Central memory CD8-positive, alpha-beta T cell (primary cell): ENCODE data around the gene STXBP1.

ENCODE experiments used
- ATAC-seq: fragments of 150-1000 bp; cut with Tn5 transposase; replicated peaks from 2 replicates; pipeline ENCODE4 v1.10.0; 2022; ENCODE audit warnings: mild to moderate bottlenecking, moderate FRiP score, moderate number of reproducible peaks; ENCODE audit not compliant: poor library complexity, severe bottlenecking; ENCODE audit errors: extremely low read depth
- DNase-seq, 2 donors: peaks; one replicate each; pipeline ENCODE4 v3.0.0; 2021; ENCODE audit warnings: low spot score in 2 of 2
- H3K27ac Mint-ChIP-seq: one replicate; pipeline ENCODE4 v1.8.0; 2022; ENCODE audit warnings: low read depth, mild to moderate bottlenecking, moderate library complexity, mixed read lengths
- H3K27me3 Mint-ChIP-seq: one replicate; pipeline ENCODE4 v1.8.0; 2022; ENCODE audit warnings: mixed read lengths
- H3K36me3 Mint-ChIP-seq: one replicate; pipeline ENCODE4 v1.8.0; 2022; ENCODE audit warnings: mild to moderate bottlenecking, moderate library complexity, mixed read lengths; ENCODE audit not compliant: insufficient read depth
- H3K4me1 Mint-ChIP-seq: one replicate; pipeline ENCODE4 v1.8.0; 2022; ENCODE audit warnings: mixed read lengths
- H3K4me3 Mint-ChIP-seq: one replicate; pipeline ENCODE4 v1.8.0; 2022; ENCODE audit warnings: mild to moderate bottlenecking, moderate library complexity, mixed read lengths
- H3K9me3 Mint-ChIP-seq: one replicate; pipeline ENCODE4 v1.8.0; 2022; ENCODE audit warnings: mixed read lengths

Gene STXBP1

GRCh38 chr9:127724012-127724411, 111.9 kb downstream of the STXBP1 start:
- DNase-seq, result no peak
- H3K4me3 Mint-ChIP-seq, result no peak overlapping the region
- H3K9me3 Mint-ChIP-seq, result no peaks in the 10 kb centered on the region
- H3K36me3 Mint-ChIP-seq, result peaks cover 13% of the 10 kb centered on the region
- peaks cover 27% of the 10 kb centered on the region for H3K4me1 Mint-ChIP-seq
- H3K27me3 Mint-ChIP-seq, result no peaks in the 10 kb centered on the region
- ATAC-seq, result no peak
- no peak overlapping the region for H3K27ac Mint-ChIP-seq

GRCh38 chr9:127726871-127727270, 114.8 kb downstream of the STXBP1 start:
- no peak for ATAC-seq
- Mint-ChIP-seq H3K36me3 (peaks cover 8% of the 10 kb centered on the region), H3K4me1 (no peaks in the 10 kb centered on the region), H3K4me3 (no peak overlapping the region), H3K27ac (no peak overlapping the region), H3K9me3 (no peaks in the 10 kb centered on the region), H3K27me3 (no peaks in the 10 kb centered on the region)
- DNase-seq, result no peak

GRCh38 chr9:127728808-127729207, 116.7 kb downstream of the STXBP1 start:
- H3K9me3 Mint-ChIP-seq, result no peaks in the 10 kb centered on the region
- H3K36me3 Mint-ChIP-seq, result peaks cover 10% of the 10 kb centered on the region
- peaks cover 4% of the 10 kb centered on the region for H3K4me1 Mint-ChIP-seq
- H3K27me3 Mint-ChIP-seq, result no peaks in the 10 kb centered on the region
- no peak overlapping the region for H3K27ac Mint-ChIP-seq
- DNase-seq (no peak), ATAC-seq (no peak)
- H3K4me3 Mint-ChIP-seq, result no peak overlapping the region

GRCh38 chr9:127729522-127730256, 117.6 kb downstream of the STXBP1 start:
- peak overlapping the region; percentile 29 for H3K27ac Mint-ChIP-seq
- H3K4me1 Mint-ChIP-seq, result peaks cover 8% of the 10 kb centered on the region
- no peaks in the 10 kb centered on the region for H3K9me3 Mint-ChIP-seq

GRCh38 chr9:127730262-127730661, 118.2 kb downstream of the STXBP1 start:
- H3K9me3 Mint-ChIP-seq, result no peaks in the 10 kb centered on the region
- H3K27ac Mint-ChIP-seq, result peak overlapping the region; percentile 29
- ATAC-seq (no peak), DNase-seq (no peak)
- H3K4me3 Mint-ChIP-seq, result no peak overlapping the region
- peaks cover 8% of the 10 kb centered on the region for H3K4me1 Mint-ChIP-seq
- peaks cover 11% of the 10 kb centered on the region for H3K36me3 Mint-ChIP-seq
- no peaks in the 10 kb centered on the region for H3K27me3 Mint-ChIP-seq

More at GRCh38 chr9:127729522-127730256, 117.6 kb downstream of the STXBP1 start:
- DNase-seq (no peak), ATAC-seq (no peak)
- H3K27me3 Mint-ChIP-seq, result no peaks in the 10 kb centered on the region
- peaks cover 10% of the 10 kb centered on the region for H3K36me3 Mint-ChIP-seq
- no peak overlapping the region for H3K4me3 Mint-ChIP-seq

- ATAC-seq (no peak), DNase-seq (no peak)
- H3K27ac Mint-ChIP-seq, result no peak overlapping the region
- no peaks in the 10 kb centered on the region for H3K27me3 Mint-ChIP-seq
- no peak overlapping the region for H3K4me3 Mint-ChIP-seq
- peaks cover 12% of the 10 kb centered on the region for H3K36me3 Mint-ChIP-seq
- H3K4me1 Mint-ChIP-seq, result peaks cover 8% of the 10 kb centered on the region
- H3K9me3 Mint-ChIP-seq, result no peaks in the 10 kb centered on the region
Observed at GRCh38 chr9:127730799-127731410, 118.8 kb downstream of the STXBP1 start.

- Mint-ChIP-seq H3K9me3 (no peaks in the 10 kb centered on the region), H3K27ac (no peak overlapping the region), H3K4me3 (no peak overlapping the region), H3K4me1 (peaks cover 8% of the 10 kb centered on the region), H3K36me3 (peaks cover 13% of the 10 kb centered on the region), H3K27me3 (no peaks in the 10 kb centered on the region)
- no peak for ATAC-seq
- DNase-seq, result no peak
Observed at GRCh38 chr9:127731938-127732337, 119.9 kb downstream of the STXBP1 start.

GRCh38 chr9:127732444-127732843, 120.4 kb downstream of the STXBP1 start:
- H3K4me1 Mint-ChIP-seq, result peaks cover 8% of the 10 kb centered on the region
- no peak overlapping the region for H3K4me3 Mint-ChIP-seq

GRCh38 chr9:127733614-127734013, 121.5 kb downstream of the STXBP1 start:
- Mint-ChIP-seq H3K9me3 (no peaks in the 10 kb centered on the region), H3K4me3 (peak overlapping the region; percentile 77), H3K36me3 (peaks cover 16% of the 10 kb centered on the region), H3K27ac (peak overlapping the region; percentile 68), H3K27me3 (no peaks in the 10 kb centered on the region), H3K4me1 (peaks cover 8% of the 10 kb centered on the region)
- DNase-seq, result no peak
- ATAC-seq, result no peak

More at GRCh38 chr9:127732444-127732843, 120.4 kb downstream of the STXBP1 start:
- Mint-ChIP-seq H3K27me3 (no peaks in the 10 kb centered on the region), H3K36me3 (peaks cover 11% of the 10 kb centered on the region), H3K27ac (no peak overlapping the region), H3K9me3 (no peaks in the 10 kb centered on the region)
- ATAC-seq (no peak), DNase-seq (no peak)

GRCh38 chr9:127734247-127734746, 122.2 kb downstream of the STXBP1 start:
- no peak for DNase-seq
- no peaks in the 10 kb centered on the region for H3K27me3 Mint-ChIP-seq
- peak overlapping the region; percentile 77 for H3K4me3 Mint-ChIP-seq
- H3K27ac Mint-ChIP-seq, result peak overlapping the region; percentile 68
- H3K9me3 Mint-ChIP-seq, result no peaks in the 10 kb centered on the region
- ATAC-seq, result no peak
- H3K36me3 Mint-ChIP-seq, result peaks cover 20% of the 10 kb centered on the region
- peaks cover 8% of the 10 kb centered on the region for H3K4me1 Mint-ChIP-seq

- ATAC-seq (peak; percentile 83), DNase-seq (peak; percentile 99)
- no peaks in the 10 kb centered on the region for H3K27me3 Mint-ChIP-seq
Observed at GRCh38 chr9:127734747-127735529, 122.9 kb downstream of the STXBP1 start, which contains the start of gene TOR2A. TOR2A (minus strand) TSS chr9:127735294; CDS start chr9:127735270, 24 bp downstream.

GRCh38 chr9:127735530-127736185, 123.6 kb downstream of the STXBP1 start:
- Mint-ChIP-seq H3K9me3 (no peaks in the 10 kb centered on the region), H3K4me3 (peak overlapping the region; percentile 77), H3K4me1 (peaks cover 8% of the 10 kb centered on the region), H3K27ac (peak overlapping the region; percentile 98), H3K36me3 (peaks cover 25% of the 10 kb centered on the region), H3K27me3 (no peaks in the 10 kb centered on the region)
- DNase-seq (no peak), ATAC-seq (no peak)

More at GRCh38 chr9:127734747-127735529, 122.9 kb downstream of the STXBP1 start, which contains the start of gene TOR2A:
- Mint-ChIP-seq H3K4me1 (peaks cover 8% of the 10 kb centered on the region), H3K36me3 (peaks cover 24% of the 10 kb centered on the region), H3K9me3 (no peaks in the 10 kb centered on the region), H3K27ac (peak within 1 kb of the TSS; percentile 98), H3K4me3 (peak within 1 kb of the TSS; percentile 77)
